ENCODE results near the gene TNXB.
"Not testable (repeated sequence)": the region's sequence is repeated elsewhere in the genome, so short reads cannot be mapped to it uniquely, and the experiment has no call there.

DNA sequence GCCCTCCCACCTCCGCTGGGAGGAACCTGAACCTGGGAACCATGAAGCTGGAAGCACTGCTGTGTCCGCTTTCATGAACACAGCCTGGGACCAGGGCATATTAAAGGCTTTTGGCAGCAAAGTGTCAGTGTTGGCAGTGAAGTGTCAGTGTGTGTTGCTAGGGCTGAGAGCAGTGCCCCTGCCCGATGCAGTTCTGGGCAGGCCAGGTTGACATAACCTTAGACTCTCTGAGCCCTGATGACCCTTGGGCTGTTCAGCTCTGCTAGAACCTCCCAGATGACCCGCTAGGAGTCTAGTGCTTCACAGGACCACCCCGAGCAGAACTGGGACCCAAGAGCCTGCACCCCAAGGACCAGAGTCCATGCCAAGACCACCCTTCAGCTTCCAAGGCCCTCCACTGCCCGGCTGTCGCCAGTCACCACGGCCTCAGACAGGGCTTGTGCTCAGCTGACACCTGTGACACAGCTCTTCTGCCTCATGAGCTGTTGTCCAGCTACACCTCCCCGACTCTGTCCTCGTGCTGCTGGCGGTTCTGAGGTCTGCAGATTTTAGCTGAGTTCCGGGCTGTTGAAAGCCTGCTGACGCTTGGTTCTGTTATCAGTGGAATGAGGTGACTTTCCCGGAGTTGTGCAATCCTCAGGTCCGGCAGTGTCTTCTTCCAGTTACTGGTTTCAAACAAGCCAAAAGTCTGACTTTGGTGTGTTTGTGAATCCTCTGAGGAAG is 106.4 kb downstream of the TNXB start:
- not testable (repeated sequence) for TF ChIP-seq ELF1 (tag; IDR thresholded peaks at IDR 0.05); MYC (IDR thresholded peaks at IDR 0.05; ENCODE audit: low read depth, low read length); MYC (CRISPR knock-in tag; IDR thresholded peaks at IDR 0.05; ENCODE audit: borderline replicate concordance, low read depth); MYNN (IDR thresholded peaks at IDR 0.05); MYNN (CRISPR knock-in tag; IDR thresholded peaks at IDR 0.05); ZNF197 (CRISPR knock-in tag; IDR thresholded peaks at IDR 0.05; ENCODE audit: low read depth); HDAC6 (IDR thresholded peaks at IDR 0.05; ENCODE audit: low read depth, low read length); STAT5B (CRISPR knock-in tag; IDR thresholded peaks at IDR 0.05); CCAR2 (IDR thresholded peaks at IDR 0.05; ENCODE audit: low read depth, low read length); HNRNPH1 (optimal IDR thresholded peaks at IDR 0.05; ENCODE audit: low read depth, low read length); ZNF224 (CRISPR knock-in tag; IDR thresholded peaks at IDR 0.05); LARP7 (IDR thresholded peaks at IDR 0.05); HDGF (IDR thresholded peaks at IDR 0.05)
- TF ChIP-seq, protein P1, sequence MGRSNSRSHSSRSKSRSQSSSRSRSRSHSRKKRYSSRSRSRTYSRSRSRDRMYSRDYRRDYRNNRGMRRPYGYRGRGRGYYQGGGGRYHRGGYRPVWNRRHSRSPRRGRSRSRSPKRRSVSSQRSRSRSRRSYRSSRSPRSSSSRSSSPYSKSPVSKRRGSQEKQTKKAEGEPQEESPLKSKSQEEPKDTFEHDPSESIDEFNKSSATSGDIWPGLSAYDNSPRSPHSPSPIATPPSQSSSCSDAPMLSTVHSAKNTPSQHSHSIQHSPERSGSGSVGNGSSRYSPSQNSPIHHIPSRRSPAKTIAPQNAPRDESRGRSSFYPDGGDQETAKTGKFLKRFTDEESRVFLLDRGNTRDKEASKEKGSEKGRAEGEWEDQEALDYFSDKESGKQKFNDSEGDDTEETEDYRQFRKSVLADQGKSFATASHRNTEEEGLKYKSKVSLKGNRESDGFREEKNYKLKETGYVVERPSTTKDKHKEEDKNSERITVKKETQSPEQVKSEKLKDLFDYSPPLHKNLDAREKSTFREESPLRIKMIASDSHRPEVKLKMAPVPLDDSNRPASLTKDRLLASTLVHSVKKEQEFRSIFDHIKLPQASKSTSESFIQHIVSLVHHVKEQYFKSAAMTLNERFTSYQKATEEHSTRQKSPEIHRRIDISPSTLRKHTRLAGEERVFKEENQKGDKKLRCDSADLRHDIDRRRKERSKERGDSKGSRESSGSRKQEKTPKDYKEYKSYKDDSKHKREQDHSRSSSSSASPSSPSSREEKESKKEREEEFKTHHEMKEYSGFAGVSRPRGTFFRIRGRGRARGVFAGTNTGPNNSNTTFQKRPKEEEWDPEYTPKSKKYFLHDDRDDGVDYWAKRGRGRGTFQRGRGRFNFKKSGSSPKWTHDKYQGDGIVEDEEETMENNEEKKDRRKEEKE (IDR thresholded peaks at IDR 0.05; ENCODE audit: borderline replicate concordance in 1 of 2, control insufficient read depth in 1 of 2, low read depth in 2 of 2, low read length in 1 of 2): not testable (repeated sequence)

All from K562 (cell line).